NCI-H146 treated with DMSO at 0.1 percent for 48 hours (cell line): Measurements from ENCODE around the gene MS4A15.
"Not testable (repeated sequence)": the region's sequence is repeated elsewhere in the genome, so short reads cannot be mapped to it uniquely, and the experiment has no call there.

Experiments used
- DNase-seq: peaks from one replicate; lab custom pipeline; 2025; ENCODE audit not compliant: unreplicated experiment; lab: John Stamatoyannopoulos, UW

MS4A15 gene

DNA sequence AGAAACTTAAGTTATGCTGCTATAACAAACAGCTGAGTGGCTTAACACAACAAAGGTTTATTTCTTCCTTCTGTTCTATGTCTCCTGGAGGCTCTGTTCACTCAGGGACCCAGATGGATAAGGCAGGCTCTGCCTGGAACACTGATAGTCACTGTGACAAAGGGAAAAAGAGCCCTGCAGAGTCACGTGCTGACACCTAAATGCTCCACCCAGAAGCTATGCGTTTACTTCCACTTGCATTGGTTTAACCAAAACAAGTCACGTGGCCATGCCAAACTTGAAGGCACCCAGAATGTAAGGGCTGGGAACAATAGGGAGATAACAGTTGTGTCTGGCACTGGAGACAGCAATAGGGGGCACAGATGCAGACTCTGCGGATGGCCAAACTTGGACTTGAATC is 3.4 kb upstream of the MS4A15 start:
- no peak for DNase-seq

DNA sequence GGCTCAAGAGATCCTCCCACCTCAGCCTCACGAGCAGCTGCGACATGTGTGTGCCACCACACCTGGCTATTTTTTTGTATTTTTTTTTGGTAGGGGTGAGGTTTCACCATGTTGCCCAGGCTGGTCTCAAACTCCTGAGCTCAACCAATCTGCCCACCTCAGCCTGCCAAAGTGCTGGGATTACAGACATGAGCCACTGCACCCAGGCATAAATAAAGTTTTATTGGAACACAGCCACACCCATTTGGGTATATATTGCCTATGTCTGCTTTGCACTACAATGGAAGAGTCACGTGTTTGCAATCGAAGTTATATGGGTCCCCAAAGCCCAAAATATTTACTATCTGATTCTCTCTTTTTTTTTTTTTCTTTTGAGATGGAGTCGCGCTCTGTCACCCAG is 1.8 kb upstream of the MS4A15 start:
- DNase-seq: no peak

DNA sequence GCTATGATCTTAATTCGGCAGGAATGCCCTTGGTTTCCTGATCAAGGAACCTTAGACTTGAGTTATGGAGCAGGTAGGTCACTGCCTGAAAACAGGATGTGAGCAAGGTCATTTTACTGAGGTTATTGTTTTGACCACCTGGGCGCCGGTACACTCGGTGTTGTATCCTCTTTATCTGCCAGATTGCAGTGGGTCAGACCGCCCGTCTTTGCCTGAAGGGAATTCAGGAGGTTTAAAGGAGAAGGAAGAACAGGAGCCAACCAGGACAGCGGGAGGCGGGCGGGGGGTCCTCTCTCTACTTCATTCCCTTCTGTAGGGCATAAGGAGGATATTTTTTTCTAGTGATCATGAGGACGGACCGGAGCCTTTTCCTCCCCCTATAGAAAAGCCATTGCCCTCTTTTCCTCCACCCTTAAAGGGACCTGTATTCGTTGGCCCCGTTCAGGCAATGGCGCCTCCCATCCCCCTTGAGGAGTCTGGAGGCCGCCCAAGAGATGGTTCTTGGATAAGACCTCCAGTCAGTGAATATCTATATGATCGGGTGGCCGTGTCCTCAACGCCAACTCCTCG is 649 bp downstream of the MS4A15 start:
- DNase-seq: peak; percentile 67

DNA sequence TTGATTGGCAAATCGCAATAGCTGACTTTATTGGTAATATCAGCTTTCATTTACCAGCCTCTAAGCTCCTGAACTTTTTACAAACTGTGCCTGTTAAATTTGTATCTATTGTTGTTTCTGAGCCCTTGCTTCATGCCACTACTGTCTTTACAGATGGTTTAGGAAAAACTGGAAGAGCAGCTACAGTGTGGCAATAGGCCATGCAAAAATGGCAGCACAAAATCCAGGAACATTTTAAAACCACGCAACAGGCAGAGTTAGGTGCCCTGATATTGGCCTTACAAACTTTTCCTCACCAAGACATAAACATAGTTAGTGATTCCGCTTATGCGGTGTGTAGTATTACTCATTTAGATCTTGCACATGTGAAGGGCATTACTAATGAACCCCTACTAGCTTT is 2.0 kb downstream of the MS4A15 start:
- not testable (repeated sequence) for DNase-seq

DNA sequence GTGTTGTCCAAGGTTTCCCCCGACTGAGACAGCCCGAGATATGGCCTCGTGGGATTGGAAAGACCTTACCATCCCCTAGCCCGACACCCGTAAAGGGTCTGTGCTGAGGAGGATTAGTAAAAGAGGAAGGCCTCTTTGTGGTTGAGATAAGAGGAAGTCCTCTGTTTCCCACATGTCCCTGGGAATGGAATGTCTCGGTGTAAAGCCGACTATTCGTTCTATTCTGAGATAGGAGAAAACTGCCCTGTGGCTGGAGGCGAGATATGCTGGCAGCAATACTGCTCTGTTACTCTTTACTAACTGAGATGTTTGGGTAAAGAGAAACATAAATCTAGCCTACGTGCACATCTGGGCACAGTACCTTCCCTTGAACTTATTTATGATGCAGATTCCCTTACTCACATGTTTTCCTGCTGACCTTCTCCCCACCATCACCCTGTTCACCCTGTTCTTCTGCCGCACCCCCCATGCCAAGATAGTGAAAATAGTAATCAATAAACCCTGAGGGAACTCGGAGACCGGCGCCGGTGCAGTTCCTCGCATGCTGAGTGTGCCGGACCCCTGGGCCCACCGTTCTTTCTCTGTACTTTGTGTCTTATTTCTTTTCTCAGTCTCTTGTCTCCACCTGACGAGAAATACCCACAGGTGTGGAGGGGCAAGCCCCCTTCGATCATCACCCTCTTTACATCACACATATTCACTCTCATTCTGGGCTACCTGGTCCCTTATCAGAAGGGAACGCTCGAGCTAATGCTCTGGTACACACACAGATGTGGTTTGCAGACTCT is 3.0 kb downstream of the MS4A15 start:
- not testable (repeated sequence) for DNase-seq

DNA sequence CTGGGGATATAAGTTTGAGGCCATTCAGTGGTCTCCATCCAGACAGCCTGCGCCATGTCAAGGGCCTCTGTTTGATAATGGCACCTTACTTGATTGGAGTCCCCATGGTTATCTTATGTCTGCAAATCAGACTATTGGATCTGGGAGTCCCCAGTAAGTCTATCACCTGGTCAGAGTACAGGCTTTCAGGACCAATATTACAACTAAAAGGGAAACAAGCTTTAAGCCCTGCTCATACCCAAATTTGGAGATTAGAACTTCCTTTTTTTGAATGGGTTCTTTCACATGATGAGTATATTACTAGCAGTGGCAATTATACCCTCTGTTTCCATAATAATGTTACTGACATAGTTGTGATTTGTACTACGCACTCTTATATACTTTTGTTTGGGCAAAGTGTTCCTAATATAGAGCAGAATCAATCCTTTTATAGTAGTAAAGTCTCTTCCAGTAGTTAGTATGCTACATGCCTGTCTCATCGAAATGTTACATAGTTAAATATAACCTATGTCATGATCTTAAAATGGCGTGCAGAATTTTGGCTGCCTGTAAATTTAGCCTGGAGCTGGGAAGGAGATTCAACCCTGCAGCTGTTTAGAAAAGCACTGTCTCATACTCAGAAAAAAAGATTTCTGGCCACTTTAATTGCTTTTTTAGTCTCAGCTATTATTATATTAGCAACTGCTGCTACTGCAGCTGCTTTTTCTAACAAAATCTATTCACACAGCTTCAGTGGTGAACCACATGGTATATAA is 4.9 kb downstream of the MS4A15 start:
- DNase-seq: no peak

DNA sequence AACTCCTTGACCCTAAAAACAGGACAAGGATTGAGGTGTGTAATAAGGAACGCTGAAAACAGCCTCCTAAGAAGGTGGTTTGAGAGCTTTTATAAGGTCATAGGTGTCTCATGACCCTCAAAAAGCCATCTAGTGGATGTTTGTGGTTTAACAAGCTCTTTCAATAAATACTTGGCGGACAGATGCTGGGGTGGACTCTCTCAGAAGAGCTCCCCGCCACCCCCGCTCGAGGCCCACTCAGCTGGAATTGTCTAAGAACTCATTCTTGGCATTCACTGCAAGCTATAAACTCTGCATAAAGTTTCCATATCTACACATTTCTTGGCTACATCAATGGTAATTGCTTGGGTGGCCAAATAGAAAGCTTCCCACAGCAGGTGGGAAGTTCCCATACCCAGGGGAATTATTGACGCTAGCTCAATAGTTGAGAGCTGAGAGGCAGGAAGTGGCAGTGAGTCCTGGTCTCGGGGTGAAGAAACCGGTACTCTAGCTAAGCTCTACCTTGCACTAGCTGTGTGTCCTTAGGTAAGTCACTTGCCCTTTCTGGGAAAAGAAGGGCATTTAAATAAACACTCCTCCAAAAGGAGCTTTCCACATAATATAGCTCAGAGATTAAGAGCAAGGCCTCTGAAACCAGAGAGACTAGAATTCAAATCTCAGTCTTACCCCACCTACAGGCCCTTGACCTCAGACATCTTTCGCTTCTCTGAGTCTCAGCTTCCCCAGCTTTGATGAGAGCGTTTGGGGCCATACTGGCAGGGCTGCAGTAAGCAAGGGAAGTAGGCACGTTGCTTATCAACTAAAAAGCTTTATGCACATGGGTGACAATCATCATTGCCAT is 6.4 kb downstream of the MS4A15 start:
- DNase-seq: peak; percentile 88

DNA sequence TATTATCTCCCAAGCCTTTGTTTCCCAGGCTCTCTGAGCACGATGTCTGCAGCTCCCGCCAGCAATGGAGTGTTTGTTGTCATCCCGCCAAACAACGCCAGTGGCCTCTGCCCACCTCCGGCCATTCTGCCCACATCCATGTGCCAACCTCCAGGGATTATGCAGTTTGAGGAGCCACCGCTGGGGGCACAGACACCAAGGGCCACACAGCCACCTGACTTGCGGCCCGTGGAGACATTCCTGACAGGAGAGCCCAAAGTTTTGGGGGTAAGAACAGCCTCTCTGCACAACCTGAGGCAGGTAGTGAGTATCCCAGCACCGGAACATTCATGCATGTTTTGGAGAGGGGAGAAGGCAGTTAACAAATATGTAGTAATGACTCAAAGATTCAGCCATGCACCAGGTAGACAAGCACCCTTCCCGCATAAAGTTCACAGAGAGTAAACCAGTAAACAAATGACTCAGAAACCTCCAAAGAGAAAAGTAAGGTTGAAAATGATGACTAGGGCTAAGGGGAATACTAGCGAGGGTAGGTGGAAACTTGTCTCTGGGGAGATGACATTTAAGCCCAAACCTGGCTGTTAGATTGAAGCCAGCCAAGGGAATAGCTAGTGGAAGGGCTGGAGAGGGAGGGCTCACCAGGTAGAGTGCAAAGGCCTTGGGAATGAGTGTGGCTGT is 7.2 kb downstream of the MS4A15 start:
- DNase-seq: no peak

DNA sequence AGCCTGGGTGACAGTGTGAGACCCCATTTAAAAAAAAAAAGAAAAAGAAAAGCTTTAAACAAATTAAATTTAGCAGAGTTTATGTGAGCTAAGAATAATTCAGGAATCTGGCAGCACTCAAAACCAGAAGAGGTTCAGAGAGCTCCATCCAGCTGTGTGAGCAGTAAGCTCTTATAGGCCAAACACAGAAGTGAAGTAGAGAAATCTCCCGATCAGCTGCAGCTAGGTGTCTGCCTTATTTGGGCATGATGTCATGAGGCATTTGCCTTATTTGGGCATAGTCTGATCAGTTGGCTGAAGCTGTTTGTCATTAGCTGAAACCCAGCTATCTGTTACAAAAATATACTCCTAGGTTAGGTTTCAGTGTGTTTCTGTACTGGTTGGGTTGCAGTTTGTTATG is 8.2 kb downstream of the MS4A15 start:
- DNase-seq: no peak

DNA sequence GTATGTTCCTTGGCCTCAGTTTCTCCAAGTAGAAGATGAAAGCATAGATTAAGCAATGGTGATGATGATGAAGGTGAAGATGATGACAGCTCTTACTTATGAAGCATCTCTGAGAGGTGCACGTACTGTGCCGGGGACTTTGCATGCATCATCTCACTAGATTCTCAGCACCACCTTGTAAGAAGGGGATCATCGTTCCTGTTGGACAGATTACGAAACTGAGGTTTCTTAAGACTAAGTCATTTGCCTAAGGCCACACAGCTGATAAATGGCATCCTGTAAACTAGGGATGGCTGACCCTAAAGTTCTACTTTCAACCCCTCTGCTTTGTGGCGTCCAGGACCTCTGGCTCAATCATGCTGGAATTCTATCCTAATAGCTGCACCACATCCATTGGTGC is 8.7 kb downstream of the MS4A15 start:
- no peak for DNase-seq

DNA sequence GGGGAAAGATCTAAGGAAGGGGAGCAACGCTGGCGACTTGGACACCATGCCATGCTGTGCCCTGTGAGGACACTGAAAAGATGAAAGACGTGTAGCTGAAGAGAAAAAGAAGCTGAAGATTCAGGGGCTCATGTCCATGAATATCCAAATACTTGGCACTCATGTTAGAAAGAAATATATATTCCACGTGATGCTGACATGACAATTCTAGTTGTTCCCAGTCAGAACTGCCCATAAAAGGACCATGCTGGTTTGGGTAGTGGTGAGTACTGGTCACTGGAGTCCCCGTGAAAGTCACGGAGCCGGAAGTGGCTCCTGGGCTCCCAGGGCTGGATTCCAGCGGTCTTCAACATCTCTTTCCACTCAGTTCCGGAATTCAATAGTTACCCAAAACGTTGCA is 9.9 kb downstream of the MS4A15 start:
- DNase-seq: no peak

DNA sequence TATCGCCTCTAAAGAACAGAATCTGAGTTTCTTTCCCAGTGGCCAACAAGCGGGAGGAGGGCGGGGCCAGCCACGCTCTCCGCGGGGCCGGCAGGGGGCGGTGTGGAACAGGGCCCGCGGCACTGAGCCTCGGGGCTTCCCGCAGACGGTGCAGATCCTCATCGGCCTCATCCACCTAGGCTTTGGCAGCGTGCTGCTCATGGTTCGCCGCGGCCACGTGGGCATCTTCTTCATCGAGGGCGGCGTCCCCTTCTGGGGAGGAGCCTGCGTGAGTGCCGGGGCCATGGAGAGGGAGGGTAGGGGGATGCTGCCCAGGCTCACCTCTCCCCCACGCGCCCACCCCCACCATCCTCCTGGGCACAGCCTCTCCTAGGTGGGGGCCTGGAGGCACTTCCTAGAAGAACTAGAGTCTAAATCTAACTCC is 10.7 kb downstream of the MS4A15 start:
- no peak for DNase-seq

DNA sequence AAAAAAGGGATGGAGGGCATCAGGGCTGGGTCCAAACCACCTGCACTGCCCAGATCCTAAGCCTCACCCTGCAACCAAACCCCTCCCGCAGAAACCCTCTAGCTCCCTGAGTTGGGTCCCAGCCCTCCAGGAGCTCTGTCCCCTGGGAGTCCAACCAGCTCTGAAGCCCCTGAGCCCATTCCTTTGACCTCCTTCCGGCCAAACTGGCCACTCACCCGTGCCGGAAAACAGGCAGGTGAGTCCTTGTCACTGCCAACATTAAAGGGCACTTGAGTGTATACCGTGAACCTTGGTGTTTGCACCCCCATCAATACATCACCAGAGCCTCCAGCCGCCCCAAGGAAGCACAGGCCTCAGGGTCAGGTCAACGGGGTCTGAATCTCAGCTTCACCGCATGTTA is 11.5 kb downstream of the MS4A15 start:
- DNase-seq: no peak

DNA sequence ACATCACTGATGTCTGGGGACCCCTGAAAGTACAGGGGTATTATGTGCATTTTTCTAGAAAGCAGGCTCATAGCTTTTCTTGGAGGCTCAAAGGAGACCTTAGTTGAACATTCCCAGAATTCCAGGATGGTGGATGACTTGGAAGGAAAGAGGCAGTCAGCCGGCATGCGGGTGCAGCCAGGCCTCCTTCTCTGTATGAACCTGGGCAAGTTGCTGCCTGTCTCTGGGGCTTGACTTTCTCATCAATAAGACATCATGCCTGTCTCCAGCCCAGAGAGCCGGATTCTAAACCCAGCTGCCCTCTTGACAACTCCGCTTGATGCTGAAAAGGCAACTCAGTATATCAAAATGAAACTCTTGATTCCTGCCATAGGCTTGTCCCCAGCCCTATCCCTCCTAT is 12.6 kb downstream of the MS4A15 start:
- no peak for DNase-seq

DNA sequence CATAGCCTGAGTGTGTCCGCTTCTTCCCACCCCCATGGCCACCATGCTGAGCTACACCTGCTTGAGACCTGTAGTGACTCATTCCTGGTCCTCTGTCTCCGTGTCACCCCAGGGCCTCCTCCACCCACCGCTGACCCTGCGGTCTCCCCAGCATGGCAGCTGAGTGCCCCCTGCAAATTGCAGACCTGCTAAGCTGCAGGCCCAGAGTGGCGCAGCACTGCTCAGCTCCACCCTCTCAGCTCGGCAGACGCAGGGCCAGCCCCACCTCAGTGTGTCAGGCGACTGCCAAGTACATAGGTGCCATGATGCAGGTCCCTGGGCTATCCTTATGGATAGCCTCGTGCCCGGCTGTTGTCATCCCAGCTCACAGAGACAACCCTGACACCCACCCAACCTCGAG is 13.1 kb downstream of the MS4A15 start:
- DNase-seq: no peak

DNA sequence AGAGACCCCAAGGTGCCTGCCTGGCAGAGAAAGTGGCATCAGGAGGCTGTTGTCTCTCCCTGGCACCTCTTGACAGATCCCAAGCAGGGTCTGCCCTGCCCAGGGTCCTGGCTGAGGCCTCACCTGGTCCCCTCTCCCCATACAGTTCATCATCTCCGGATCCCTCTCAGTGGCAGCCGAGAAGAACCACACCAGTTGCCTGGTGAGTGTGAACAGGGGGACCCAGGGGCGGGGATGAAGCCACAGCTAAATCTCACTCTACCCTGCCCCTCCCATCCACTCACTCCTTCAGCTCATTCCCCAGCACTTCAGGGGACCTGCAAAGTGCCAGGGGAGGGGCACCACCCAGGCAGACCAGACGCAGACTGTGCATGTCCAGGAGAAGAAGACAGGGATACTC is 14.5 kb downstream of the MS4A15 start:
- DNase-seq: no peak

DNA sequence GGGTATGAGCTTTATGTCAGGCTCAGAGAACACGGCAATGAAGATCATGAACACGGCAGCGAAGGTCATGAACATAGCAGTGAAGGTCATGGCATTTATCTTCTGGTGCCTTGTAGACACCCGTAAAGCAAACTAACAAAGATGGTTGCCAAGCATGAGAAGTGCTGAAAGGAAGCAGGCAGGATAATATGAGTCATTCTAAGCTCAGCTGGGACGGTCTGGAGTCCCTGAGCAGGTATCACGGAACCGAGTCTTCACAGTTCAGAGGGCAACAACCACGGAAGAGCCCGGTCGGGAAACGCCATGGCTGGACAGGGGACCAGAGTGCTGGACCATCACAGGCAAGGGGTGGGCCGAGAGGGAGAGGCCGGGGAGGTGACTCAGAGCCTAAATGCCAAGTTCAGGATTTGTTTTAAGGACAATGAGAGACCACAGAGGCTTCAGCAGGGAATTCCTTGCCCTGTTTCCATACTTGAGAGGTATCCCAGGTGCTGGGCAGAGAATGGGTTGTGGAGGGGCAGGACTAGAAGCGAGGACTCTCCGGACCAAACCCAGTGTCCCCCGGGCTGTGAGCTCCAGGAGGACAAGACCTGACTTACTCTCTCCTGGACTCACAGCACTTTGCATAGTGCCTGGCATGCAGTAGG is 15.3 kb downstream of the MS4A15 start:
- DNase-seq: no peak

DNA sequence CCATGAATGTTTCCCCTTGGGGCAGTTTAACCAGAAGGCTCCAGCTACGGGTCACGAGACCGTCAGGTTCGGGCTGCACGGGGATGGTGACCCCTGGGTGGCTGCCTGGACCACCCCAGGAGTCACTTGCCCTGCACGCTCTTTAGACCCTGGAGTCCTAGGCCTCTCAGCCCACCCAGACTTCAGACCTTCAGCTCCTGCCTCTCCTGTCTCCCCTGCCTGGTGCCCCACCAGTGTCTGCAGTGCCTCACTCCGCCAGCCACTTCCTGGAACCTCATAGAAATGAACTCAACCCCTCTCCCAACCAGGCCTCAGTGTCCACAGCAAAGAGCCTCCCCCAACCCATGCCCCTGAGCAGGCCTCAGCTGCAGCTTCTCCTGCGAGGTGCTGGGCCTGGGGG is 16.0 kb downstream of the MS4A15 start:
- DNase-seq: no peak

DNA sequence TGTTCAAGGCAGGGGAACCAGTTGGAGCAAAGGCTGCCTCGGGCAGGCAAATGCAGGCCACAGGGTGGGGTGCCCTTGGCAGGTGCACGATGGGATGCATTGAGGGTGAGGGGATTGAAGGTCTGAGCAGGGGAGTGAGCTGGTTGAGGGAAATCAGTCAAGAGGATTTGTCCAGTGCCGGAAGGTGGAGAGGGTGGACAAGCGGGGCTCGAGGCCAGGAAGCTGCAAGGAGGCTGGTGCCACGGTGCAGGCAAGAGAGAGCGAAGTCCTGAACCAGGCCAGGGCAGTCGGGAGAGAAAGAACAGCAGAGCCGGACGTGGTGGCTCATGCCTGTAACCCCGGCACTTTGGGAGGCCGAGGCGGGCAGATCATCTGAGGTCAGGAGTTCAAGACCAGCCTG is 18.1 kb downstream of the MS4A15 start:
- no peak for DNase-seq

DNA sequence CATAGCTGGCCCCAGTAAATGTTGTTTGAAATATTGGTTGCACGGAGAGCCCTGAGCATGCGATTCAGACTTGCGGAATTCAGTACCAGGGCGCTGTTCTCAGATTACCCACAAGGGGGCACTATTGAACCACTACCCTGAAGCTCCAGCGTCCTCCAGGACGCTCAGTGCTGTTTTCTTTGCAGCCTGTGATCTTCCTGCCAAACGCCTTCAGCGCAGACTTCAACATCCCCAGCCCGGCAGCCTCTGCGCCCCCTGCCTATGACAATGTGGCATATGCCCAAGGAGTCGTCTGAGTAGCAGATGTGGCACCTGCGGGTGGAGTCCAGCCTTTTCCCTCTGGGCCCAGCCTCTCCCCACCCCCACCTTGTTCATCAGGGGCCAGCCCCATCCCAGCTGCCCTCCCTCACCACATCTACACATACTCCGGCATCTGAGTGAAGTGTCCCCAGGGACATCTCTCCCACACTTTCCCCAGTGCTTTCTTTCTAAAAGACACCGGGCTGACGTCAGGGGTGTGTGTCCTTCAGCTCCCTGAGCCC is 18.8 kb downstream of the MS4A15 start:
- DNase-seq: peak; percentile 30
